ENCODE results near the gene MKI67.
"Not testable (repeated sequence)": the region's sequence is repeated elsewhere in the genome, so short reads cannot be mapped to it uniquely, and the experiment has no call there.

The MKI67 gene

DNA sequence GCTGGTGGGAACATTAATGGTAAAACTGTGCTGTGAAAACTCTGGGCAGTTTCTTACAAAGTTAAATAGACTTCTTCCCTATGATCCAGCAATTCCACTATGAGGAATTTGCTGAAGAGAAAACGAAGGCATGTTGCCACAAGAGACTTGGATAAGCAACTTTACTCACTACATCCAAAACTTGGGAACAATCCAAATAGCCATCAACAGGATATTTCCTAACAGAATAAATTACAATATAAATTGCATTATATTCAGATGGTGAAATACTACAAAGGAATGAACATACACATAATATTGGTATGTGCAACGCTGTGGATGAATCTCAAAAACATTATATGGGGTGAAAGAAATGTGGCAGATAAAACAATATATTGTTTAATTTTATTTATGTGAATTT is 21.4 kb upstream of the MKI67 start:
- no peak for DNase-seq

DNA sequence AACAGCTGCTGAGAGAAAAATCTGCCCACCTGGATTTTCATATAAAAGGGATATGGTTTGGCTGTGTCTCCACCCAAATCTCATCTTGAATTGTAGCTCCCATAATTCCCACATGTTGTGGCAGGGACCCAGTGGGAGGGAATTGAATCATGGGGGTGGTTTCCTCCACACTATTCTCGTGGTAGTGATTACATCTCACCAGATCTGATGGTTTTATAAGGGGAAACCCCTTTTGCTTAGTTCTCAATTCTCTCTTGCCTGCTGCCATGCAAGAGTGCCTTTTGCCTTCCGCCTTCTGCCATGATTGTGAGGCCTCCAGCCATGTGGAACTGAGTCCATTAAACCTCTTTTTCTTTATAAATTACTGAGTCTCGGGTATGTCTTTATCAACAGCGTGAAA is 20.8 kb upstream of the MKI67 start:
- no peak for DNase-seq

GRCh38 chr10:128144547-128144946 is 18.3 kb upstream of the MKI67 start:
- no peak for DNase-seq

GRCh38 chr10:128143531-128143930 is 17.3 kb upstream of the MKI67 start:
- DNase-seq: no peak

DNA sequence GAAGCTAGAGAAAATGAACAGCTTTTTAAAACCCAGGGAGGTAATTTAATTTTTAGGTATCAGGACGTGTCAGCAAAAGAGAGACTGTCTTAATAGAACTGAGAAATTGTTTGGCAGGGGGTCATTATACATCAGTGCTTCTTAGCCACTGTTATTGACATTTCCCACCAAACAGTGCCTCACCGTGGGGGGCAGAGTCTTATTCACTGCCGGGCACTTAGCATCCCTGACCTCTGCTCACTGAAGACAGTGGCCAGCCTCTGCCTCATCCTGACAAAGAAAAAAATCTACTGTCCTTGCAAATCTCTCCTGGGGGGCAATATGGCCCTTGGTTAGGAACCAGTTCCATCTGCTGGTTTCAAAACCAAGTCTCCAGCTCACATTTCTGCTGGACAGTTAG is 14.2 kb upstream of the MKI67 start:
- no peak for DNase-seq

DNA sequence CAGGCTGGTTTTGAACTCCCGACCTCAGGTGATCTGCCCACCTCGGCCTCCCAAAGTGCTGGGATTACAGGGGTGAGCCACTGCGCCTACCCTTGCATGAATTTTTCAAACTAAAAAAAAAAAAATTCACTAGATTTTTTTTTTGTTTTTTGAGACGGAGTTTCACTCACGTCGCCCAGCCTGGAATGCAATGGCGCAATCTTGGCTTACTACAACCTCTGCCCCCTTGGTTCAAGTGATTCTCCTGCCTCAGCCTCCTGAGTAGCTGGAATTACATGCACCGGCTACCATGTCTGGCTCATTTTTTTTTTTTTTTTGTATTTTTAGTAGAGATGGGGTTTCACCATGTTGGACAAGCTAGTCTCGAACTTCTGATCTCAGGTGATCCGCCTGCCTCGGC is 12.2 kb upstream of the MKI67 start:
- not testable (repeated sequence) for DNase-seq

- DNase-seq: no peak
Measured at GRCh38 chr10:128137877-128138276, 11.7 kb upstream of the MKI67 start.

- no peak for DNase-seq
Measured at GRCh38 chr10:128130051-128130450, 3.8 kb upstream of the MKI67 start.

DNA sequence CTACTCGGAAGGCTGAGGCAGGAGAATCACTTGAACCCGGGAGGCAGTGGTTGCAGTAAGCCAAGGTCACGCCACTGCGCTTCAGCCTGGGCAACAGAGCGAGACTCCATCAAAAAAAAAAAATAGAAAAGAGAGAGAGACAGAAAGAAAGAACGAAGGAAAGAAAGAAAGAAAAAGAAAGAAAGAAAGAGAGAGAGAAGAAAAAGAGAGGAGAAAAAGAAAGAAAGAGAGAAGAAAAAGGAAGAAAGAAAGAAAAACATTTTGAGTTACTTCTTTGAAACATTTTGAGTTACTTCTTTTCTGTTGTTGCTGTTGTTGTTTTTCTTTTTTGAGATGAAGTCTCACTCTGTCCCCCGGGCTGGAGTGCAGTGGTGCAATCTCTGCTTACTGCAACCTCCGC is 2.4 kb upstream of the MKI67 start:
- DNase-seq: no peak

DNA sequence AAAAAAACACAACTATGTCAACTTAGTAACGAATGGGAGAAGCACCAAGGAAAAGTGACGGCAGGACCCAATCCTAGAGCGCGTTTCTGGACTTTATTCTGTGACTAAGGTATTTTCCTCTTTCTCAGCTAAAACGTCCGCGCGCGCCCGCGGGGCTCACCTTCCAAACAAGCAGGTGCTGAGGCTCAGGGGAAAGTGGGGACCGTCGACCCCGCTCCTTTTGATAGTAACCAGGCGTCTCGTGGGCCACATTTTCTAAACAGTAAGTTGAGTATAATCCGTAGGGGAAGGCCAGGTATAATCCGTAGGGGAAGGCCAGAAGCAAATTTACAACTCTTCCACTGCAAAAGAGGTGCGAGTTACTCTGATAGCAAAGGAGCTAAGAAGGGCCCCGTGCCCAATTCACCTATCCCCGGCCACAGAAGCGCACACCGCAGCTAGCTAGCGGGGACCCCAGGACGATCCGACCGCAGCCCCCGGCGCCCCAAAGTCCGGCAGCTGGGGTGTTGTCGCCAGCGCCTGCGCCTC is 743 bp downstream of the MKI67 start:
- DNase-seq: no peak

DNA sequence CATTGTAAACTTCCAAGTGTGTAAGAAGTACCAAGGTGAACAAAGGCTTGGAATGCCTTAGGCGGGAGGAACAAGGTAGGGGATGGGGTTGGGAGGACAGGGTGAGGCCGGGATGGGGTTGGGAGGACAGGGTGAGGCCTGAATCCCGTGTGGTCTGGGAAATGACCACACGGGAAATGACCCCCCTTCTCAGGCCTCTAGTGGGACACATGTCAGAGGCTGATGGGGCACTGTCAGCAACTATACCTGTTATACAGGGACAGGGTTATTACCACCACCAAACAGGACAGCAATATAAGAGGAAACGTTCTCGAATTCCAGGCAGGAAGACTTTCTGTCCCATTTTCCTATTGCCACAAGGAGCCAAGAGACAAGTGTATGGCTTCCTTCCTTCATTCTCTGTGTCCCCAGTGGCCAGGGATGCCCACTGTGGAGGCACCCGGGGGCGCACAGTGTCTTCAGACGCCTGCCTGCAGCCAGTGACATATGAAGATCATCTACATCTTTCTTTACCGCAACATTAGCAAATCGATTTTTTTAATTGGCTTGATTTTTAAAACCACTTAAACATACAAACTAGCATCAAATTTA is 1.3 kb downstream of the MKI67 start:
- no peak for DNase-seq

- DNase-seq: no peak
Measured at GRCh38 chr10:128123846-128124245, 2.4 kb downstream of the MKI67 start.

DNA sequence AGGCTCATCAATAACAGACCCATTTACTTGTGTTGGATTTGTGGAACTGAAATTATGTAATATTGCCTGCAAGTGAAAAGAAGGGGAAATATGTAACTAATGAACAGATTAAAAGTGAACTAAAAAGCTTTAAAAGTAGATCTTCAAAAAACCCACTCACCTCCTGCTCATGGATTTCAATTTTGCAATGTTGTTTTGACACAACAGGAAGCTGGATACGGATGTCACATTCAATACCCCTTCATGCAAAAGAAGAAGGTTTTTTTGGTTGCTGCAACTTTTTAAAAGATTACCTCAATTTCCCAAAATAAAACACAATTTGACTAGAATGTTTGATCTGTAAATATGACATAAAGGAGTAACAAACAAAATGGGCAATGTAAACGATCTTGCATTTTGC is 3.3 kb downstream of the MKI67 start:
- no peak for DNase-seq

GRCh38 chr10:128121750-128122412 is 4.3 kb downstream of the MKI67 start:
- DNase-seq: no peak

- DNase-seq: no peak
Measured at GRCh38 chr10:128116851-128117615, 9.2 kb downstream of the MKI67 start.

DNA sequence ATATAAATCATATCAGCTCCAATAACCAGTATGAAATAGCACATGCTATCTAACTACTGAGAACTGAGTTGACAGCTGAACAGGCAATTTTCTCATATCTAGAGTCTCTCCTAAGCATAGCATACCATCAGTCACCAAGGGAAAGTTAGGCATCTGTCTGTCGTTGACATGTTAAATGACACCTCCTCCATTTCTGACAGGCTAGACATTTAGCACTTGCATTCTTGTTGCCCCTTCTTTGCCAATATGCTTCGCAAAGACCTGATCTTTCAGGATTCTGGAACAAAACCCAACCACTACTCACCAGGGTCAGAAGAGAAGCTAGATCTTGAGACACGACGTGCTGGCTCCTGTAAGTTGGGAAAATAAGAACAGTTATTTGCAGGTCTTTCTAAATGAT is 10.0 kb downstream of the MKI67 start:
- no peak for DNase-seq

DNA sequence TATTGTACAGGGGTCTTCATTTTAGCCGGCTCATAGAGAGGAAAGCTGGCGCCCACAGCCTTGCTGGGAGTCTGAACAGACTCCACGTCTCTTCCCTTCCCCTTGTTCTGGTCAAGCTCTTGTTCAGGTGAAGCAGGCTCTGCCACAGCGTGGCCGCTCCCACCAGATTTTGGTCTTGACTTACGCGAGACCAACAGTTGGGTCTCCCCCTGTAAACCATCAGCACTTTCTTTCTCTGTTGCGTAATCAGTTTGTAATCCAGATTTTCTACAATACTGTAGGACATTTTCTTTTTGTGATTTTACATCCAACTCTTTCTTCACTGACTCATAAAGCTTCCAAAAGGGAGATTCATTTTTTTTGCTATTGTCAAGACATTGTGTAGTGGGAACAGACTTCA is 10.9 kb downstream of the MKI67 start:
- no peak for DNase-seq

- DNase-seq: no peak
Measured at GRCh38 chr10:128114901-128115300, 11.3 kb downstream of the MKI67 start.

DNA sequence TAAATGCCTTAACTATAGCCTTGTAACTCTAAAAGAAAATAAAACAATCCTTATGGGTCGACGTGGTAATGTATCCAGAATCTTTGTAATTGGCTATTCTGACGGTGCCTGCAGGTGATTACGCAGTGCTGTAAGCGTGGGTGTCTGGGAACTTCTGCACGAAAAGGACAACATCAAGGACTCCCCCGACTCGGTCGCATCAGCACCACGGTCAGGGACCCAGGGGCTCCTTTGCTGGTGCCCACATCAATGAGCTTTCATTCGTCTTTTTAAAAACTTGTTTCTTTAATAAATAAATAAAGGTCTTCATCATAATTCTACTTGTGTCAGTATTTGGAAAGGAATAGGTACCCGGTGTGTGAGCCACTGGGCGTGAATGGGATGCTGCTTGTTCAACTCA is 13.2 kb downstream of the MKI67 start:
- no peak for DNase-seq

GRCh38 chr10:128111696-128112095 is 14.5 kb downstream of the MKI67 start:
- DNase-seq: no peak

- no peak for DNase-seq
Measured at GRCh38 chr10:128110339-128110738, 15.9 kb downstream of the MKI67 start.

GRCh38 chr10:128109707-128110106 is 16.5 kb downstream of the MKI67 start:
- DNase-seq: no peak

DNA sequence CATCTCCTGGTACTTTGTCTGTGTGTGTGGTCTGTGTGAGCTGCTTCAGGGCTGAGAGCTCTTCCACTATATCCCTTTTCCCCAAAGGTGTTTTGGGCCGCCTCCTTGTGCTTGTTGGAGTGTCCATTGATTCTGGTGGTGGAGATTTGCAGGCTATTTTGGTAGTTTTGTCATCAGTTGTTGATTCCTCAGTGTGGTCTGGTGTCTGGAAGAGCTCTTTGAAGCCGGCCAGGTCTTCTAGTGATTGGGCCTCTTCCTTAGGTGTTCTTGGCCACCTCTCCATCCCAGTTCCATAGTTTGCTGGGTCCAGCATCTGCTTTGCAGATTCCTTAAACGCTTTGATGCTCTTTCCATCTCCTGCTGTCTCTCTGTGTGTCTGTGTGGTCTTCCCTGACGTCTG is 20.8 kb downstream of the MKI67 start:
- DNase-seq: no peak

- no peak for DNase-seq
Measured at GRCh38 chr10:128103229-128103714, 23.0 kb downstream of the MKI67 start.
